ENCODE data around the gene OR9Q1.
"Not testable (repeated sequence)": the region's sequence is repeated elsewhere in the genome, so short reads cannot be mapped to it uniquely, and the experiment has no call there.

Gene OR9Q1

GRCh38 chr11:58023435-58023931 is at the start of gene OR9Q1:
TSS of gene OR9Q1 (plus strand) at chr11:58023881. CDS start at chr11:58179445, 155,564 bp downstream.
- no peak for DNase-seq

DNA sequence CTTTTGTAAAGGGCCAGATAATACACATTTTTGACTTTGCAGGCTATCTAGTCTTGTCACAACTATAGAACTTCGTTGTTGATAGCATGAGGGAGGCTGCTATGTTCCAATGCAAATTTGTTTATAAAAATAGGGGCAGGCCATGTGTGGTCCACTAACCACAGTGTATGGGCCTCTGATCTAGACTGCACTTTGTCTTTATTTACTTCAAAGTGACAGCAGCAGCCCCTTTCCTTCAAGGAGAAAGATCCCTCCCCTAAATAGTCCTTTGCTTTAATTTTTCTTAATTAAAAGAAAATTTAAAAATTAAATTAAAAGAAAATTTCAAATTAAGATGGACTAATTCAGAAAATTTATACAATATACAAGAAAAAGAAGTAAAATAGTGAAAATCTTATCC is 49.5 kb upstream of the OR9Q1 start:
- no peak for DNase-seq

DNA sequence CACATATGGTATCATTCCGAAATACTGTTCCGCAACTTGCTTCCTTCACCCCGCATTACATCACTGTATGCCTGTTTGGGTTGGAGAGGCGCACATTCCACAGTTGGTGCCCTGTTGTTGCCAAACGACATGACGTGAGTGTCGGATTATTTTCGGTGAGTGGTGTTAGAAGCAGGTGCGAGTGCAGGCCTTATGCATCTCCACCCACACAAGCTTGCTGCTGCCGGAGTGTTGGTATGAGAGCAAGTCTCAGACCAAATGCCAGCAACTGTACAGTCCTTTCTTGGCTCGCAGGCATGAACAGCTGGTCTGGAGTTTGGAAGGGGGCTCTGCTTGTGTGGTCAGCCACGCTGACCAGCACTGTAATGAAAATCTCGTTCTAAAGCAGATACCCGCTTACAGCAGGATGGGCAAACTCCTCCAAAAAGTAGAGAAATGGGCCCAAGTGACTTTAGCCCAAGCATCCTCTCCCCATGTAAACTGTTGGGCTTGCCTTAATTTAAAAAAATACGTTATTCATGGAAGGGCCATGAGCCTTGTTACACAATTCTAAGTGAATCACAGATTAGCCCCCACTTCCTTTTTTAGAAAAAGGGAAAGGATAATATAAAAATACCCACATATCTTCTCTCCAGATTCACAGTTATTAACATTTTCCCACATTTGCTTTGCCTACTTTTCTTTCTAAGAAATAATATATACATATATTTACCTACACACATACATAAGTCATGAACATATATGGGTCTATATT is 48.7 kb upstream of the OR9Q1 start:
- DNase-seq = no peak

- DNase-seq = no peak
These were observed 46.0 kb upstream of the OR9Q1 start for GRCh38 chr11:57977709-57978108.

- no peak for DNase-seq
These were observed 44.8 kb upstream of the OR9Q1 start for GRCh38 chr11:57978686-57979531.

DNA sequence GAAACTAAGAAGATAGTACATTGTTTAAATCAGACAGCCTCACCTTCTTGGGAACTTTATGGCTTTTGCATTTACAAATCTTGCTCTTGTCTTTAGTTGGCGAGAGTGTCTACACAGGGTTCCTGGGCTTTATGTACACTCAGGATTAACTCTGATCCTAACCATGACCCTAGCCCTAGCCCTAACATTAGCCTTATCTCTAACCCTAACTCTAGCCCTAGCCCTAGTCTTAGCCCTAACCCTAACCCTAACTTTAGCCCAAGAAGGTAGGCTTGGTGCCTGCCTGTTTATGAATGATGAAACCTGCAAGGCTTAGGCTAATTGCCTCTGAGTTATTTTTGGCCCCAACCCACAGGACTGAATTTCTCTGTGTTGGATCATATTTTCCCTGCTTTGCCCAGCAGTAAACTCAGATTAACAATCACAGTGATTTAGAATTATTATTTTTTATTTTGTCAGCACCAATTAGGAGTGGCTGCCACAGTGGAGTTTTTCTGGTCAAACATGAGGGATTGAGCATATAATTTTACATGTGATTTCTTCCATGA is 44.1 kb upstream of the OR9Q1 start:
- DNase-seq = no peak

- DNase-seq = no peak
These were observed 43.5 kb upstream of the OR9Q1 start for GRCh38 chr11:57980201-57980600.

- no peak for DNase-seq
These were observed 42.1 kb upstream of the OR9Q1 start for GRCh38 chr11:57981536-57981935.

DNA sequence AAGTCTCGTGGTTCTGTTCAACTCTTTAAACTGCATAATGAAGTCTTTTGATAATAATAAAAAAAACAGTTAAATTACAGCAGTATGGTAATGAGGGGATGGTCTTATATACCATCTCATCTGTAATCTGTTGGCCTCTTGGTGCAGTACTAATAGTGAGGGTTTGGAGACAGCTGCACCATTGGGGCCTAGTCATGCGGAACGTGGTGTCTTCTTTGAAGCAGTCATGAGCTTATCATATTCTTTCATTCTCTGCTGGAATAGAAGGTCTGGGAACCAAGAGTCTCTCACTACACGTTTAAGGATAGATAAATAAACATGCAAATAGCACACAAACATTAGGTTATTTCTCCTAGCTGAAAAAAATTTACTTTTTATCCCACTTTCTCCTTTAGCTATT is 40.9 kb upstream of the OR9Q1 start:
- no peak for DNase-seq

- no peak for DNase-seq
These were observed 40.5 kb upstream of the OR9Q1 start for GRCh38 chr11:57983191-57983590.

DNA sequence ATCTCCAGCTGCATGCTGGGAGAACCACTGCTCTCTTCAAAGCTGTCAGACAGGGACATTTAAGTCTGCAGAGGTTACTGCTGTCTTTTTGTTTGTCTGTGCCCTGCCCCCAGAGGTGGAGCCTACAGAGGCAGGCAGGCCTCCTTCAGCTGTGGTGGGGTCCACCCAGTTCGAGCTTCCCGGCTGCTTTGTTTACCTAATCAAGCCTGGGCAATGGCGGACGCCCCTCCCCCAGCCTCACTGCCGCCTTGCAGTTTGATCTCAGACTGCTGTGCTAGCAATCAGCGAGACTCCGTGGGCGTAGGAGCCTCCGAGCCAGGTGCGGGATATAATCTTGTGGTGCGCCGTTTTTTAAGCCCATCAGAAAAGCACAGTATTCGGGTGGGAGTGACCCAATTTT is 24.2 kb upstream of the OR9Q1 start:
- DNase-seq = not testable (repeated sequence)

GRCh38 chr11:58000021-58000420 is 23.7 kb upstream of the OR9Q1 start:
- DNase-seq = not testable (repeated sequence)

DNA sequence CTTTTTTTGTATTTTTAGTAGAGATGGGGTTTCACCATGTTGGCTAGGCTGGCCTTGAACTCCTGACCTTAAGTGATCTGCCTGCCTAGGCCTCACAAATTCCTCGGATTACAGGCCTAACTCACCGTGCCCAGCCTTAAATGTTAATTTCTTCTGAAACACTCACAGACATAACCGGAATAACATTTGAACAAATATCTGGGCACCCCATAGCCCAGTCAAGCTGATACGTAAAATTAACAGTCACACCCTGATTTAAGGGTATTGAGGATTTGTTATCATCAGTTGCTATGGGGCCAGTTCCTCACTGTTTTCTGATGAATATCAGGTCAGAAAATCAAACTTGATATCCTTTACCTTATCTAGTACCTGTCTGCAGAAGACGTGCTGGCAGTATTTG is 23.0 kb upstream of the OR9Q1 start:
- no peak for DNase-seq

GRCh38 chr11:58003036-58003435 is 20.6 kb upstream of the OR9Q1 start:
- DNase-seq = no peak

- no peak for DNase-seq
These were observed 20.1 kb upstream of the OR9Q1 start for GRCh38 chr11:58003591-58003990.

GRCh38 chr11:58004664-58005063 is 19.0 kb upstream of the OR9Q1 start:
- no peak for DNase-seq

DNA sequence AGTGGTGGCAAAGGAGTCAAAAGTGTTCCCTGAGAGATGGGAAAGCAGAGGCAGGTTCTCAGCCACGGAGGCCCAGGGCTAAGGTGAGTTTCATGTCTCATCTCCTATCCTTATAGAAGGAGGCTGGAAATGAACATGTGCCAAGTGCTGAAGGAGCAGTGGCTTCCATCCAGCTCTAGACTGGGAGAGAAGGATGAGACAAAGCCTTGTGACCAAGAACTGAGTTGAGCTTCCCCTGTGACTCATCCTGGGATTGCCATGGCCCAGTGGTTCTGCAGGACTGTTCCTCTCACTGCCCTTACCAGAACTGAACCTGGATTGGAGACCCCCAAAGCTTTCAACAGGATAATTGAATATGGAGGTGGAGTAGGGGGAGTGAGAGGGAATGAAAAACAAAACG is 16.7 kb upstream of the OR9Q1 start:
- DNase-seq = no peak

GRCh38 chr11:58011771-58012170 is 11.9 kb upstream of the OR9Q1 start:
- no peak for DNase-seq

- no peak for DNase-seq
These were observed 965 bp downstream of the OR9Q1 start for GRCh38 chr11:58024601-58025091.

DNA sequence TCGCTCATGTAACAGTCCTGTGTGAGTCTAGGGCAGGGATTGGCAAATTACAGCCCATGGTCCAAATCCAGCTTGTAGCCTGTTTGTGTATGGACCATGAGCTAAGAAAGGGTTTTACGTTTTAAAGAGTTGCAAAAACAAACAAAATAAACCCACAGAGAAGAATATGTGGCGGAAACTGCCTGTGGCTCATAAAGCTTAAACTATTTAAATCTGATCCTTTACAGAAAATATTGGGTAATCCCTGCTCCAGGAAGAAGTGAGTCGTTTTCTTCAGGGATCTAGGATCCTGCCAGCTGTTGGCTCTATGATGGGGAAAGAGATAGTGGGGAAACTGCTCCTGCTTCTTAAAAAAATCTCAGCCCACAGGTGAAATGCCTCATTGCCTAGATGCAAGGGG is 3.7 kb downstream of the OR9Q1 start:
- no peak for DNase-seq

DNA sequence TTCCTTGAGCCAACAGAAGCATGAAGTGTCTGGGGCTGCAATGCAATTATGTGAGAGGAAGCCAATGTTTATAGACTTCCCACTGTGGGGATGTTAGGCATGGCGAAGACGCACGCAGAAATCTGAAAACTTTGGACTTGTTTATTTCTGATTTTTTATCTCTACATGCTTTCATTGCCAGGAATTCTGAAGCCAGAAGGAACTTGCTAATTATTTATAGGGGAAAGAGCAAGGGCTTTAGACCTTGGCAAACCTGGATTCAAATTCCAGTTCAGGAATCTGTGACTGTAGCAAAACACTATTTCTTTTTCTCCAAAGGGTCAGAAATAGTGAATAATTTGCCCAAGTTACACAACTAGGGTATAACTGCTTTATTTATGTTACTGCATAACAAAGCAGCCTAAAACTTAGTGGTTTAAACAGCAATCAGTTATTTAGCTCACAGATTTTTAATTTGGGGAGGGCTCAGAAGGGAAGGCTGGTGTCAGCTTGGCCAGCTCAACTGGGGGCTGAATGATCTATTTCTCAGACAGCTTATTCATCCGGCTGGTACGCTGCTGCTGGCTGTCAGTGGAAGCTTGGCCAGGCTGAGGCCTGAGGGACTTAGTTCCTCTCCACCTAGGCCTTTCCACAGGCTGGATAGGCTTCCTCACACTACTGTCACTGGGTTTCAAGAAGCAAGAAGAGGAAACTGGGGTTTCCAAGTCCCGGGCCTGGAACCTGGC is 5.2 kb downstream of the OR9Q1 start:
- no peak for DNase-seq

DNA sequence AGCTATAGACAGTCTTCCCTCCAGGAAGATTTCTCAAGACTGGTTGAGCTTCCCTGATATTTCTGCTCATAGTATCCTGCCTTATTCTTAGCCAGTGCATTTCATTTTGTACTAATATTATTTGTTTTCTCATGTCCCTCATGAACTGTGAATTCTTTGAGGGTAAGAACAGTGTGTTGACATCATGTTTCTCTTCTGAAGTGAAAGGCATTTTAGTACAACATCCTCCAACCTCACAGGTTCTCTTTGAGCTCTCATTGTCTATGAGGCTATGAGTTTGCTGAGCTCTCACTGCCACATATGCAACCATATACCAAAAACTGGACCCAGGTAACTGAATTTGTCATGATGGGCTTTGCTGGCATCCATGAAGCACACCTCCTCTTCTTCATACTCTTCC is 7.0 kb downstream of the OR9Q1 start, which contains the start of gene OR6Q1:
TSS of gene OR6Q1 (plus strand) at position 301 of the 400 bp plus-strand sequence. CDS start at position 301, 0 bp downstream.
- DNase-seq = no peak

DNA sequence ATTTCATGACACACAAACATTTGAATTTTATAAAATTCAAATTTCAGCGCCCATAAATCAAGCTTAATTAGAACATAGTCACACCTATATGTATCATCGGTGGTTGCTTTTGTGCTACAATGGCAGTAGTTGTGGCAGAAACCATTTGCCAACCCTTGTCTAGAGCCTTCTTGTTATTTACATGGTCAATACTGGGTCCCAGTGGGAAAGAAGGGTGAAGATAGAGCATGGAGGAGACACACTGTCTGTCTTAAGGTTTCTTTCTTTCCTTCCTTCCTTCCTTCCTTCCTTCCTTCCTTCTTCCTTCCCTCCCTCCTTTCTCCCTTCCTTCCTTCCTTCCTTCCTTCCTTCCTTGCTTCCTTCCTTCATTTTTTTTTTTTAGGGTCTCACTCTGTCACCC is 10.8 kb downstream of the OR9Q1 start:
- no peak for DNase-seq

Data from DMS79 treated with DMSO at 0.1 percent for 48 hours (cell line).